ENCODE data around the gene SCLT1. TPM values are rescaled to one million over a fixed set of nuclear protein-coding genes. Genes with fewer than 3 reads are reported as not detected.

SCLT1 gene
- total RNA-seq, 1 experiment from 2014 or later, result 13.3 TPM

DNA sequence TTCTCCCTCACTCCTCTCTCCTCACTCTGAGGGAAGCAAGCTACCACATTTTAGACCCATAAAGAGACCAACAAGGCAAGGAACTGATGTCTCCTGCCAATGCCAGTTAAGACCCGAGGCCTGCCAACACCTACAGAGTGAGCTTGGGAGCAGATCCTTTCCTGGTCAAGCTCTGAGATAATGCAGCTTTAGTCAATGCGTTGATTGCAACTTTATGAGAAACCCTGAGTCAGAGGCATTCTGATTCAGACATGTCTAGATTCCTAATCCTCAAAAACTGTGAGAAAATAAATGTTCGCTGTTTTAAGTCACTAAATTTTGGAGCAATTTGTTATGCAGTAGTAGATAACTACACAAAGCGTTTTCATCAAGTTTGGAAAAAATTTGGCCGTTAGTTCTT is 168.4 kb downstream of the SCLT1 start:
- Histone ChIP-seq H3K9ac (ENCODE audit: low read length) (no peak overlapping the region), H3K4me1 (ENCODE audit: control insufficient read depth in 1 of 2, insufficient read depth in 2 of 2, low read length in 2 of 2) (no peaks in the 10 kb centered on the region), H3K9me2 (ENCODE audit: insufficient read depth) (no peaks in the 10 kb centered on the region), H3K36me3 (ENCODE audit: control insufficient read depth in 1 of 2, insufficient read depth in 2 of 2, low read length in 2 of 2) (no peaks in the 10 kb centered on the region), H2AFZ (ENCODE audit: low read depth, low read length, poor library complexity, severe bottlenecking) (no peak overlapping the region), H3K9me3 (ENCODE audit: control insufficient read depth in 1 of 2, insufficient read depth in 1 of 2, low read depth in 1 of 2, low read length in 2 of 2) (0 out of 4 replicates have a peak, but pooled peaks cover 0 to 4% of the 10 kb centered on the region in 2 experiments), H3K4me3 (replicated peaks in 1 of 2; ENCODE audit: low read depth in 1 of 2, low read length in 2 of 2) (no peak overlapping the region), H3K27ac (ENCODE audit: low read depth, low read length) (no peak overlapping the region), H3K79me2 (ENCODE audit: insufficient read depth, low read length) (no peaks in the 10 kb centered on the region), H3K4me2 (ENCODE audit: low read length) (no peak overlapping the region), H3K27me3 (ENCODE audit: insufficient read depth, low read length) (no peaks in the 10 kb centered on the region), H4K20me1 (ENCODE audit: insufficient read depth) (no peaks in the 10 kb centered on the region)
- ChIA-PET CTCF (no interaction called here), RAD21 (ENCODE audit: low non-redundant PET in 1 of 2, low total read pairs in 2 of 2, uncharacterized antibody in 2 of 2, unreplicated experiment in 2 of 2) (no interaction called here), POLR2A (no interaction called here)
- DNase-seq (ENCODE audit: low read depth, low spot score), result no peak
- TF ChIP-seq EGR1 (IDR thresholded peaks at IDR 0.05; ENCODE audit: low read depth), result no peak
- no peak for TF ChIP-seq FOSL1 (IDR thresholded peaks at IDR 0.05; ENCODE audit: low read depth)
- no peak for TF ChIP-seq ZFX (IDR thresholded peaks at IDR 0.05)
- TF ChIP-seq SP1 (IDR thresholded peaks at IDR 0.05; ENCODE audit: low read depth), result no peak
- no peak for TF ChIP-seq EZH2phosphoT487 (IDR thresholded peaks at IDR 0.05; ENCODE audit: borderline replicate concordance)
- no peak for TF ChIP-seq YY1 (IDR thresholded peaks at IDR 0.05; ENCODE audit: extremely low read depth, insufficient replicate concordance, low read depth, low read length)
- TF ChIP-seq CEBPB (IDR thresholded peaks at IDR 0.05; ENCODE audit: low read depth), result no peak
- TF ChIP-seq POLR2A (IDR thresholded peaks at IDR 0.05; ENCODE audit: borderline replicate concordance, extremely low read depth, insufficient read depth, insufficient read length), result no peak
- BruUV-seq (replicated peaks), result no TSS peak
- no peak for ATAC-seq
- intact Hi-C loops (cut with micrococcal nuclease), result no loop called here

DNA sequence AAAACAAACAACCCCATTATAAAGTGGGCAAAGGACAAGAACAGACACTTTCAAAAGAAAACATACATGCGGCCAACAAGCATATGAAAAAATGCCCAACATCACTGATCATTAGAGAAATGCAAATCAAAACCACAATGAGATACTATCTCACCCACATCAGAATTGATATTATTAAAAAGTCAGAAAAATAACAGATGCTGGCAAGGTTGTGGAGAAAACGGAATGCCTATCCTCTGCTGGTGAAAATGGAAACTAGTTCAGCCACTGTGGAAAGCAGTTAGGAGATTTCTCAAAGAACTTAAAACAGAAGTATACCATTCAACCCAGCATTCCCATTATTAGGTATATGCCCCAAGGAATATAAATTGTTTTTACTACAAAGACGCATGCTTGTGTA is 171.4 kb downstream of the SCLT1 start:
- Histone ChIP-seq H3K27ac (ENCODE audit: low read depth, low read length) (no peak overlapping the region), H3K4me3 (replicated peaks in 1 of 2; ENCODE audit: low read depth in 1 of 2, low read length in 2 of 2) (no peak overlapping the region), H2AFZ (ENCODE audit: low read depth, low read length, poor library complexity, severe bottlenecking) (no peak overlapping the region), H4K20me1 (ENCODE audit: insufficient read depth) (no peaks in the 10 kb centered on the region), H3K9ac (ENCODE audit: low read length) (no peak overlapping the region), H3K36me3 (ENCODE audit: control insufficient read depth in 1 of 2, insufficient read depth in 2 of 2, low read length in 2 of 2) (no peaks in the 10 kb centered on the region), H3K9me2 (ENCODE audit: insufficient read depth) (no peaks in the 10 kb centered on the region), H3K4me1 (ENCODE audit: control insufficient read depth in 1 of 2, insufficient read depth in 2 of 2, low read length in 2 of 2) (no peaks in the 10 kb centered on the region), H3K4me2 (ENCODE audit: low read length) (no peak overlapping the region), H3K9me3 (ENCODE audit: control insufficient read depth in 1 of 2, insufficient read depth in 1 of 2, low read depth in 1 of 2, low read length in 2 of 2) (0 out of 4 replicates have a peak, but pooled peaks cover 0 to 4% of the 10 kb centered on the region in 2 experiments), H3K27me3 (ENCODE audit: insufficient read depth, low read length) (no peaks in the 10 kb centered on the region), H3K79me2 (ENCODE audit: insufficient read depth, low read length) (no peaks in the 10 kb centered on the region)
- POLR2A ChIA-PET, result no interaction called here
- TF ChIP-seq EZH2 (IDR thresholded peaks at IDR 0.05) (no peak), EZH2phosphoT487 (IDR thresholded peaks at IDR 0.05; ENCODE audit: borderline replicate concordance) (no peak), RAD21 (IDR thresholded peaks at IDR 0.05; ENCODE audit: low read depth) (no peak)
- TF ChIP-seq, protein P1, sequence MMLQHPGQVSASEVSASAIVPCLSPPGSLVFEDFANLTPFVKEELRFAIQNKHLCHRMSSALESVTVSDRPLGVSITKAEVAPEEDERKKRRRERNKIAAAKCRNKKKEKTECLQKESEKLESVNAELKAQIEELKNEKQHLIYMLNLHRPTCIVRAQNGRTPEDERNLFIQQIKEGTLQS (IDR thresholded peaks at IDR 0.05), result no peak
- ATAC-seq (no peak), DNase-seq (ENCODE audit: low read depth, low spot score) (no peak)
- CTCF ChIA-PET, result no interaction called here
- BruUV-seq (replicated peaks), result no TSS peak
- intact Hi-C loops (cut with micrococcal nuclease), result no loop called here
- RAD21 ChIA-PET (ENCODE audit: low non-redundant PET in 1 of 2, low total read pairs in 2 of 2, uncharacterized antibody in 2 of 2, unreplicated experiment in 2 of 2), result no interaction called here

All from HCT116 (cell line).